Measurements from ENCODE around the gene UBASH3A. TPM values are rescaled to one million over a fixed set of nuclear protein-coding genes. Genes with fewer than 3 reads are reported as not detected.

The UBASH3A gene
- polyA plus RNA-seq, 1 of the 3 experiments (the other 2 are of a cell fraction): not detected

- Histone ChIP-seq H2AFZ (ENCODE audit: low read depth) (no peak overlapping the region), H3K4me2 (no peak overlapping the region), H3K9me3 (no peaks in the 10 kb centered on the region), H3K9ac (no peak overlapping the region), H3K36me3 (replicated peaks in 1 of 2; ENCODE audit: control insufficient read depth in 1 of 2, insufficient read depth in 2 of 2, low read length in 1 of 2) (no peaks in the 10 kb centered on the region), H4K20me1 (ENCODE audit: insufficient read depth) (no peaks in the 10 kb centered on the region), H3K9me2 (no peaks in the 10 kb centered on the region), H3K27ac (ENCODE audit: low read depth in 2 of 2, low read length in 1 of 2) (no peak overlapping the region), H3F3A (replicated peaks; ENCODE audit: insufficient read depth) (no peaks in the 10 kb centered on the region), H3K27me3 (ENCODE audit: insufficient read depth) (no peaks in the 10 kb centered on the region), H3K4me3 (ENCODE audit: low read depth in 2 of 2, low read length in 1 of 2) (no peak overlapping the region), H3K4me1 (ENCODE audit: control insufficient read depth in 1 of 2, insufficient read depth in 2 of 2, low read depth in 1 of 2, low read length in 1 of 2) (peaks cover 0 to 9% of the 10 kb centered on the region in 2 experiments; a peak in 2 of 4 replicates), H3K79me2 (ENCODE audit: insufficient read depth) (no peaks in the 10 kb centered on the region)
- WGBS (ENCODE audit: low lambda C conversion rate): 67% methylated on average over 8 of the region's 9 CpGs
- POLR2A ChIA-PET: no interaction called here
- no peak for TF ChIP-seq RAD21 (IDR thresholded peaks at IDR 0.05; ENCODE audit: low read length)
- no peak for TF ChIP-seq TCF12 (IDR thresholded peaks at IDR 0.05)
- no peak for TF ChIP-seq MAX (IDR thresholded peaks at IDR 0.05; ENCODE audit: low read depth)
- TF ChIP-seq FOSL2 (IDR thresholded peaks at IDR 0.05; ENCODE audit: borderline replicate concordance, low read depth): no peak
- TF ChIP-seq TEAD4 (IDR thresholded peaks at IDR 0.05; ENCODE audit: borderline replicate concordance, insufficient read depth): no peak
- no peak for DNase-seq
- CTCF ChIA-PET: interaction anchor here (1.7 kb wide), 1 partner anchor 356 kb away, joined by 4 read pairs; no protein-coding TSS in a partner anchor
These were observed 69.9 kb downstream of the UBASH3A start for GRCh38 chr21:42473498-42474042.

- Histone ChIP-seq H2AFZ (ENCODE audit: low read depth) (no peak overlapping the region), H3K4me2 (no peak overlapping the region), H3K9me3 (no peaks in the 10 kb centered on the region), H3K27me3 (ENCODE audit: insufficient read depth) (no peaks in the 10 kb centered on the region), H3K9me2 (no peaks in the 10 kb centered on the region), H3K27ac (ENCODE audit: low read depth in 2 of 2, low read length in 1 of 2) (no peak overlapping the region), H3K79me2 (ENCODE audit: insufficient read depth) (no peaks in the 10 kb centered on the region), H3K4me3 (ENCODE audit: low read depth in 2 of 2, low read length in 1 of 2) (no peak overlapping the region), H3K36me3 (replicated peaks in 1 of 2; ENCODE audit: control insufficient read depth in 1 of 2, insufficient read depth in 2 of 2, low read length in 1 of 2) (no peaks in the 10 kb centered on the region), H3K4me1 (ENCODE audit: control insufficient read depth in 1 of 2, insufficient read depth in 2 of 2, low read depth in 1 of 2, low read length in 1 of 2) (peaks cover 0 to 9% of the 10 kb centered on the region in 2 experiments; a peak in 2 of 4 replicates), H3K9ac (no peak overlapping the region), H4K20me1 (ENCODE audit: insufficient read depth) (no peaks in the 10 kb centered on the region), H3F3A (replicated peaks; ENCODE audit: insufficient read depth) (no peaks in the 10 kb centered on the region)
- peak; percentile 43 for DNase-seq
- CTCF ChIA-PET: interaction anchor here (1.7 kb wide), 1 partner anchor 357 kb away, joined by 4 read pairs; no protein-coding TSS in a partner anchor
- no peak for TF ChIP-seq FOXJ3 (CRISPR knock-in tag; IDR thresholded peaks at IDR 0.05)
- TF ChIP-seq POLR2AphosphoS5 (IDR thresholded peaks at IDR 0.05; ENCODE audit: low read depth, low read length): no peak
- TF ChIP-seq REST (IDR thresholded peaks at IDR 0.05; ENCODE audit: low read depth, low read length): no peak
- POLR2A ChIA-PET: no interaction called here
- WGBS (ENCODE audit: low lambda C conversion rate): 61% methylated on average over 12 of the region's 14 CpGs
These were observed 70.5 kb downstream of the UBASH3A start for GRCh38 chr21:42474043-42474831.
